A549 (cell line): ENCODE data around the gene TXNDC17. TPM values are rescaled to one million over a fixed set of nuclear protein-coding genes. Genes with fewer than 3 reads are reported as not detected.
A peak's percentile ranks its signal among the peaks of the same experiment; 100 is the strongest.

Source experiments
- ATAC-seq, 2 experiments: fragments of 200-7000 bp in 1 of 2; fragments of >200 bp in 1 of 2; cut with Nextera tagmentation in 1 of 2; cut with Tn5 transposase in 1 of 2; 3 replicates each; pipeline versions ENCODE4 v1.8.0 to v1.9.1; 2018 to 2020; ENCODE audit warnings: mild to moderate bottlenecking in 1 of 2, moderate library complexity in 1 of 2
- CTCF ChIA-PET: fragments of 300-600 bp; sonication (Branson Sonifier 250); formaldehyde crosslinking; extraction: SDS; loops from one replicate; lab custom pipeline; 2021; ENCODE audit warnings: antibody characterized with exemption, inconsistent platforms; lab: Yijun Ruan, JAX
- POLR2A ChIA-PET: fragments of 350-600 bp; formaldehyde crosslinking; extraction: SDS; loops from one replicate; lab custom pipeline; 2021; ENCODE audit warnings: antibody characterized with exemption, inconsistent platforms; lab: Yijun Ruan, JAX
- DNase-seq, 2 experiments: peaks; one replicate each; pipeline versions ENCODE4 v3.0.0 to v3.0.0-alpha.2; 2011 to 2016; ENCODE audit warnings: low read depth in 1 of 2, low spot score in 1 of 2
- FAIRE-seq: peaks from 2 replicates; lab custom pipeline; 2011; peaks lifted over from hg19 to GRCh38; lab: Jason Lieb, UNC
- H3K27ac ChIP-seq, 2 experiments: fragments of >200 bp; sonication (Bioruptor Twin); formaldehyde crosslinking; 3 replicates each; pipeline ENCODE4 v1.5.1; 2016 to 2017
- H3K4me1 ChIP-seq: fragments of >200 bp; sonication (Bioruptor Twin); formaldehyde crosslinking; 3 replicates; pipeline ENCODE4 v1.6.1; 2016
- H3K4me2 ChIP-seq: fragments of >200 bp; sonication (Bioruptor Twin); formaldehyde crosslinking; 3 replicates; pipeline ENCODE4 v1.6.1; 2016
- H3K4me3 ChIP-seq: fragments of >200 bp; sonication (Bioruptor Twin); formaldehyde crosslinking; 3 replicates; pipeline ENCODE4 v1.5.1; 2016
- H3K9me3 ChIP-seq: fragments of >200 bp; sonication (Bioruptor Twin); formaldehyde crosslinking; 3 replicates; pipeline ENCODE4 v1.6.1; 2016
- ATOH8 ChIP-seq: fragments of 250-450 bp; sonication (Bioruptor Pico); IDR thresholded peaks from 2 replicates; pipeline ENCODE4 v1.5.0; 2020; ENCODE audit warnings: low read depth, mild to moderate bottlenecking, moderate library complexity
- EHF ChIP-seq: fragments of 250-450 bp; sonication (Bioruptor Pico); IDR thresholded peaks from 2 replicates; pipeline ENCODE4 v1.5.0; 2020; ENCODE audit warnings: mild to moderate bottlenecking
- EHMT2 ChIP-seq: fragments of 200-600 bp; sonication (generic); IDR thresholded peaks from 2 replicates; pipeline ENCODE4 v1.6.1; 2016; ENCODE audit warnings: antibody characterized with exemption, low read depth, mild to moderate bottlenecking, moderate library complexity
- ELK1 ChIP-seq: fragments of 150-350 bp; IDR thresholded peaks from 2 replicates; pipeline ENCODE4 v1.6.1; 2014; ENCODE audit warnings: low read depth, mild to moderate bottlenecking, low read length
- EP300 ChIP-seq, 2 experiments: fragments of >200 bp; sonication (Bioruptor Twin); formaldehyde crosslinking; IDR thresholded peaks; 2 replicates in 1 of 2; 3 replicates in 1 of 2; pipeline ENCODE4 v1.6.1; 2016 to 2017
- FOSL2 ChIP-seq, 2 experiments: fragments of 450-650 bp in 1 of 2; fragments of >200 bp in 1 of 2; sonication (Bioruptor Twin) in 1 of 2; formaldehyde crosslinking; IDR thresholded peaks; 2 replicates each; pipeline versions ENCODE4 v1.5.0 to v1.6.1; 2016 to 2020; ENCODE audit warnings: mild to moderate bottlenecking in 1 of 2, moderate library complexity in 1 of 2
- HES2 ChIP-seq: fragments of >200 bp; sonication (Bioruptor Twin); formaldehyde crosslinking; IDR thresholded peaks from 2 replicates; pipeline ENCODE4 v1.6.1; 2016
- HOXB5 ChIP-seq: fragments of 250-450 bp; sonication (Bioruptor Pico); IDR thresholded peaks from 2 replicates; pipeline ENCODE4 v1.5.0; 2020; ENCODE audit warnings: mild to moderate bottlenecking, moderate library complexity
- MAFK ChIP-seq: fragments of 450-650 bp; IDR thresholded peaks from 2 replicates; pipeline ENCODE4 v1.6.1; 2014; ENCODE audit not compliant: partially characterized antibody
- MYC ChIP-seq: IDR thresholded peaks from 2 replicates; pipeline ENCODE4 v1.6.1; 2012; ENCODE audit warnings: mild to moderate bottlenecking, inconsistent platforms, low read length, improper control_type of control experiment, borderline replicate concordance
- PHF8 ChIP-seq: fragments of 200-600 bp; sonication (generic); IDR thresholded peaks from 2 replicates; pipeline ENCODE4 v1.6.1; 2016; ENCODE audit warnings: low read depth, mild to moderate bottlenecking, antibody characterized with exemption, moderate library complexity, borderline replicate concordance
- POLR2AphosphoS2 ChIP-seq: conservative IDR thresholded peaks from 2 replicates; pipeline ENCODE4 v1.6.1; 2012; ENCODE audit warnings: low read length, improper control_type of control experiment, inconsistent platforms
- RARB ChIP-seq: fragments of 250-450 bp; sonication (Bioruptor Pico); IDR thresholded peaks from 2 replicates; pipeline ENCODE4 v1.8.0; 2021; ENCODE audit warnings: mild to moderate bottlenecking, moderate library complexity
- RFX5 ChIP-seq: fragments of 450-650 bp; IDR thresholded peaks from 2 replicates; pipeline ENCODE4 v1.7.1; 2014; ENCODE audit warnings: antibody characterized with exemption, mild to moderate bottlenecking, moderate library complexity
- SREBF2 ChIP-seq: fragments of 450-650 bp; IDR thresholded peaks from 2 replicates; pipeline ENCODE4 v1.6.1; 2014; ENCODE audit warnings: mild to moderate bottlenecking, moderate library complexity
- TFCP2L1 ChIP-seq: fragments of 250-450 bp; sonication (Bioruptor Pico); IDR thresholded peaks from 2 replicates; pipeline ENCODE4 v1.5.0; 2021; ENCODE audit warnings: mild to moderate bottlenecking
- WGBS: methylation state at CpG from one replicate; pipeline ENCODE4 v1.1.6; 2017; ENCODE audit errors: missing lambda C conversion rate; 5-methylcytosine and 5-hydroxymethylcytosine counted together
- polyA plus RNA-seq, 4 experiments: library from polyadenylated mRNA; depleted of rRNA in 3 of 4; stranded (reverse); fragments of >200 nt; fragmentation: RNase III in 1 of 4; extraction: RNeasy Plus Mini Kit Qiagen cat#74134 plus additional on column Dnase treatment in 1 of 4; gene quantifications; 2 replicates in 3 of 4; 3 replicates in 1 of 4; pipeline ENCODE4 v1.2.3, GENCODE V29; 2011 to 2017
- TF ChIP-seq, protein P1 (sequence below): fragments of 450-650 bp; IDR thresholded peaks from 2 replicates; pipeline ENCODE4 v1.6.1; 2014; ENCODE audit warnings: antibody characterized with exemption

Gene TXNDC17
- polyA plus RNA-seq, 2 of the 4 experiments (the other 2 are of a cell fraction) = 572 to 621 TPM

- TF ChIP-seq HOXB5 (CRISPR knock-in tag) = no peak
- no peak for TF ChIP-seq RARB (CRISPR knock-in tag)
- no peak for TF ChIP-seq TFCP2L1 (CRISPR knock-in tag)
- TF ChIP-seq MAFK = no peak
- no peak for TF ChIP-seq SREBF2
- no peak for TF ChIP-seq POLR2AphosphoS2
- TF ChIP-seq, protein P1, sequence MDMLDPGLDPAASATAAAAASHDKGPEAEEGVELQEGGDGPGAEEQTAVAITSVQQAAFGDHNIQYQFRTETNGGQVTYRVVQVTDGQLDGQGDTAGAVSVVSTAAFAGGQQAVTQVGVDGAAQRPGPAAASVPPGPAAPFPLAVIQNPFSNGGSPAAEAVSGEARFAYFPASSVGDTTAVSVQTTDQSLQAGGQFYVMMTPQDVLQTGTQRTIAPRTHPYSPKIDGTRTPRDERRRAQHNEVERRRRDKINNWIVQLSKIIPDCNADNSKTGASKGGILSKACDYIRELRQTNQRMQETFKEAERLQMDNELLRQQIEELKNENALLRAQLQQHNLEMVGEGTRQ = no peak
- DNase-seq (no peak), ATAC-seq (no peak), FAIRE-seq (no peak)
- ChIA-PET CTCF (interaction anchor here (0.8 to 1.0 kb wide), 2 partner anchors 154 to 155 kb away, joined by 3 read pairs; no protein-coding TSS in a partner anchor), POLR2A (no interaction called here)
- H3K4me2 ChIP-seq = no peak overlapping the region
- no peak overlapping the region for H3K4me3 ChIP-seq
- WGBS = 92% methylated on average over 6 of the region's 6 CpGs
- no peak overlapping the region for H3K27ac ChIP-seq
- peaks cover 12% of the 10 kb centered on the region; the same call in 2 of the 3 replicates for H3K4me1 ChIP-seq
- H3K9me3 ChIP-seq = no peaks in the 10 kb centered on the region
Observed at GRCh38 chr17:6626616-6627015, 14.2 kb upstream of the TXNDC17 start.

DNA sequence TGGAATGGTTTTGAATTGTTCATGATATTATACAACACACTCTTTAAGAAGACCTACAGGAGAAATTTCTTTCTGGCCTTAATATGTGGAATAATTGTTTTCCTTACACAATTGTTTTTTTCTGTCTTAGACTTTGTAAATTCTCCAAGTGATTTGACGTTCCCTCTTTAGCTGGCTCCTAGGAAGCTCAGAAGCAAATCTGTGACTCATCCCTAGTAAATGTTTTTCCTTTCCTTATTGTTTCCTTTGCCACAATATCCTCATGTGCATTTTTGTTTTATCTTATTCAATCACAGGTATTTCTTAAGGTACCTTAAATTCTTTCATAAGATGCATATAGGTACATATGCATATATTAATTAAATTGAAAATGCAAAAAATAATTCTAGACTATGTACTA is 13.8 kb upstream of the TXNDC17 start:
- Histone ChIP-seq H3K9me3 (no peaks in the 10 kb centered on the region), H3K4me1 (peaks cover 12% of the 10 kb centered on the region; the same call in 2 of the 3 replicates), H3K4me3 (no peak overlapping the region), H3K4me2 (no peak overlapping the region), H3K27ac (no peak overlapping the region)
- no peak for DNase-seq
- 26% methylated on average over 1 of the region's 1 CpG for WGBS
- POLR2A ChIA-PET = no interaction called here
- FAIRE-seq = peak; percentile 46
- TF ChIP-seq EHMT2 = no peak
- TF ChIP-seq MAFK = no peak
- no peak for TF ChIP-seq FOSL2 (IDR thresholded peaks at IDR 0.05)
- peak; percentile 29; the same call in 1 of the 2 replicates for TF ChIP-seq FOSL2 (CRISPR knock-in tag; IDR thresholded peaks at IDR 0.05)
- ATAC-seq = no peak
- CTCF ChIA-PET = interaction anchor here (0.8 to 1.0 kb wide), 2 partner anchors 154 to 155 kb away, joined by 3 read pairs; no protein-coding TSS in a partner anchor

GRCh38 chr17:6630390-6630789 is 10.5 kb upstream of the TXNDC17 start:
- ATAC-seq (no peak), FAIRE-seq (no peak), DNase-seq (no peak)
- CTCF ChIA-PET = interaction anchor here (1.9 kb wide), 1 partner anchor 157 kb away, joined by 10 read pairs; no protein-coding TSS in a partner anchor
- POLR2A ChIA-PET = no interaction called here
- H3K4me2 ChIP-seq = no peak overlapping the region
- H3K9me3 ChIP-seq = no peaks in the 10 kb centered on the region
- H3K27ac ChIP-seq = no peak overlapping the region
- WGBS = 92% methylated on average over 1 of the region's 1 CpG
- no peak overlapping the region for H3K4me3 ChIP-seq
- TF ChIP-seq SREBF2 (no peak), EP300 (IDR thresholded peaks at IDR 0.05) (no peak), MYC (no peak), RFX5 (no peak), TFCP2L1 (CRISPR knock-in tag) (no peak), PHF8 (no peak), EHF (CRISPR knock-in tag) (no peak), HES2 (no peak)
- peaks cover 12% of the 10 kb centered on the region; the same call in 2 of the 3 replicates for H3K4me1 ChIP-seq

- Histone ChIP-seq H3K4me1 (peaks cover 3% of the 10 kb centered on the region; the same call in 2 of the 3 replicates), H3K27ac (no peak overlapping the region), H3K4me3 (no peak overlapping the region), H3K9me3 (no peaks in the 10 kb centered on the region), H3K4me2 (no peak overlapping the region)
- DNase-seq (no peak), FAIRE-seq (no peak), ATAC-seq (no peak)
- ChIA-PET POLR2A (no interaction called here), CTCF (no interaction called here)
- TF ChIP-seq ATOH8 (CRISPR knock-in tag) (no peak), ELK1 (no peak)
Observed at GRCh38 chr17:6632530-6632929, 8.3 kb upstream of the TXNDC17 start.
